NCI-H2196 (cell line): ENCODE results near the gene POLG.

Experiments
- DNase-seq: peaks from one replicate; lab custom pipeline; 2025; ENCODE audit not compliant: unreplicated experiment; lab: John Stamatoyannopoulos, UW

POLG gene

DNA sequence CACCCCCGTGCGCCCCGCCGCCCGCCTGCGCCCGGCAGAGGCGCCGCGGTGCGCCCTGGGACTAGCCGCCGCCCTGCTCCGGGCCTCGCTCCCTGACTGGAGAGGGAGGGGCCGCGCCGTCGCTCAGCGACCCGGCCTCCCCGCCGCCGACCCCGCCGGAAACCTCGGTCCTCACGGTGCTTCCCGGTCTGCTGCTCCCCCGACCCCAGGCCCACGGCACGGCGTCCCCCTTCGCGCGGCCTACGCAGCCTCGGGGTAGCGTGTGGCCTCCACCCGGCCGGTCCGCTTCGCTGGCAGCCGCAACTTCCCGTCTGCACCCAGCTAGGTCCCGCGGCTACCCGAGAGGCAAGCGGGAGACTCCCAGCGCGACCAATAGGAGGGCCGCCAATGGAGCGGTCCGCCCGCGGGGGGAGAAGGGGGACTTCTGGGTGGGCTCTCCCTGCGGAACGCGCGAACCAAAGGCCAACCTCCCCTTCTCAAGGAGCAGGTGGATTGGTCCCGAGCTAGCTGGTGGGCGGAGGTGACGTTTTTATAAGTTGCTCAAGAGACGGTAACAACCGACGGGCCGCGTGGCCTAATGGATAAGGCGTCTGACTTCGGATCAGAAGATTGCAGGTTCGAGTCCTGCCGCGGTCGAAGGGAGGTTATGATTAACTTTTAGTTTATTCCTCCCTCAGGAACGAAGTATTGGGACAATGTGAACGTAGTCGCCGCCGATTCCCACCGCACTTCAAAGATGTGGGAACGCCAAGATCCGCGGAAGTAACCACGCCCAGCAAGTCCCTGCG lies at the start of gene POLG:
POLG (minus strand) TSS at position 315 of the 788 bp plus-strand sequence. CDS start 1,070 bp downstream, outside the sequence.
- peak; percentile 91 for DNase-seq

DNA sequence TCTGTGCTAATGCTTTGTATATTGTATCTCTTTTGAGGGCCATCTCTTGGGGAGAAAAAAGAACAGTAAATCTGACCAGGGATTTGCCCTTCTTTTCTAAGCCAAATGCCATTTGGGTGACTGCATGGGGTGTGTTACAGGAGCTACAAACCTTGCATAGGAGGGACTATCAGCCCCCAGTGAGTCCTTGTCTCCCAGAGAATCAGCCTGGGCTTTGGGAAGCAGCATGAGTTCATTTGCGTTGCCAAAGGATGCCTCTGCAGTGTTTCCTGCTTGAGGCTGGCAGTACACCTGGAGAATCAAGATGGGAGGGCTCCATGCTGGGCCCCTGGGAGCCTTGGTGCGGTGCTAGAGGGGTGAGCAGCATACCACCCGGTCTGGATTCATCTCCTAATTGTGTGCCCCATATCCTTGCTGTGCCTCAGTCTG lies 49.6 kb upstream of the POLG start:
- DNase-seq, result no peak

GRCh38 chr15:89383365-89384175 lies 48.9 kb upstream of the POLG start:
- peak; percentile 84 for DNase-seq

- no peak for DNase-seq
These were observed 47.5 kb upstream of the POLG start for GRCh38 chr15:89381888-89382686.

- DNase-seq, result no peak
These were observed 46.7 kb upstream of the POLG start for GRCh38 chr15:89381331-89381730.

DNA sequence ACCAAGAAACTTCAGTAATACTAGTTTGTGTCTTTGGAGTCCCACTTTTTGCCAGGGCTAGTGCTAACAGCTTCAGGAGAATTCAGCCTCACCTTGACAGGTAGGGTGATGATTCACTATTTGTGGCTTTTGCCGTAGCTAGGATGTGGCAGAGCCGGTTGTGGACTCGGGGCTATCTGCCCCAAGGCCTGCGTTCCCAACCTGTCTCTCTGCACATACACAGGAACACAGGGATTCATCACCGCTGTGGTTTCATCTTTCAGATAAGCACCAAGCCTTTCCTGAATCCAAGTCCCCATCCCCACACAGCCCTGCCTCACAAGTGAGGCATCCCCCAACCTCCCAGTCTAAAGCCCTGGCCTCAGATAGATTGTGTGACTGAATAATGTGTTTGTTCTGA lies 45.2 kb upstream of the POLG start:
- DNase-seq, result no peak

- DNase-seq, result no peak
These were observed 44.6 kb upstream of the POLG start for GRCh38 chr15:89379251-89379695.

DNA sequence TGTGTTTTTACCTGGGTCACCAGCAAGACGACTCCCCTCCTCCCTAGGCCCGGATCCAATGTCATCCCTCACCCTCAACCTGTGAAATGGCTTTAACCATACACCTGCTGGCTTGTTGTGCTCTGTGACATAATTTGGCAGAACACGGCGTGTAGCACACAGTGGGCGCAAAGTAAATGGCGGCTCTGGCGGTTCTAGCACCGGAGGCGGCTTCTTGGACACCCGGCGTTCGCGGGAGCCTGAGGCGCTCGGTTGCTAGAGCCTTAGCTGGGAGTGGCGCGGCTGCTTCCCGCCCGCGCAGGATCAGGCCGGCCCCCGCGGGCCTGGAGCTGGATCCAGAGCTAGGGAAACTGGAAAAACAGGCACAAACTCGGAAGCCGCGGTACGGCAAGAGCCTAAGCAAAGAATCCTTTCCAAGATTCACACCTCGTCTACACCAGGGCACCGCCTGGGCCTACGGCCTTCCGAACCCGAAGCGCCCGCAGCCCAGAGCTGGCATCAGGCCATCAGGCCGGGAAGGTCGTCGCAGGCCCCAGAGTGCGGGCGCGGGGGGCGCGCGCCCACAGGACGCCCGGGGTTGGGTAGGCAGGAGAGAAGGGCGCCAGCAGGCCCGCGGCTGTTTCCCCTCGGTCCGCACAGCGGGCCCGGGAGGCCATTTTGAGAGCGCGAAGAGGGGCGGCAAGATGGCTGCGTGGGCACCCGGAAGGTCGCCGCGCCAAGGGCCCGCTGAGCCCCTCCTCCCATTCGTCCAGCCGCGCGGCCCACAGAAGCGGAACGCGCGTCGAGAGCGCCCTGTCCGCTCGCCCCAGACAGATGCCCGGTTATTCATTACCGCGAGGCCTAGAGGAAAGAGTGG lies 43.9 kb upstream of the POLG start:
- DNase-seq, result no peak

DNA sequence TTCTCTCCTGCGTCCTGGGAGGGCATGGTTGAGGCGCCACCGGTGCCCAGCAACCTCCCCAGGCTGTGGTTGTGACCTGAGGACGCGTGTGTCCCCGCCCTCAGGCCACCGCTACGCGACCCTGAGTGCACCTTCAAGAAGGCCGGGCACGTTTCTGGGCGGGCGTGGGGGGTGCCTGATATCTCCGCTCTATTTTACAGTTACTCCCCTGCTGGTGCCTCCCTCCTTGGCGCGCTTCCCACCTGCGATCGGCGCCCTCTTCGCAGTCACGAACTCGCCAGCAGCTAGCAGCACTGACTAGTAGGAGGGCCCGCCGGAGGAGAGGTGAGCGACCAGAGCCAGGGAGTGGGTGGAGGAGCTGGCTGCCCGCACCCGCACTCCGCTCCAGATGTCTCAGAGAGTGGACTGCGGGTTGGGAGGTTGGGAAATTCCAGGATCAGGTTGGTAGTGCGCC lies 43.2 kb upstream of the POLG start:
- no peak for DNase-seq

GRCh38 chr15:89377024-89377841 lies 42.6 kb upstream of the POLG start:
- no peak for DNase-seq

- DNase-seq, result no peak
These were observed 41.8 kb upstream of the POLG start for GRCh38 chr15:89376388-89376787.

DNA sequence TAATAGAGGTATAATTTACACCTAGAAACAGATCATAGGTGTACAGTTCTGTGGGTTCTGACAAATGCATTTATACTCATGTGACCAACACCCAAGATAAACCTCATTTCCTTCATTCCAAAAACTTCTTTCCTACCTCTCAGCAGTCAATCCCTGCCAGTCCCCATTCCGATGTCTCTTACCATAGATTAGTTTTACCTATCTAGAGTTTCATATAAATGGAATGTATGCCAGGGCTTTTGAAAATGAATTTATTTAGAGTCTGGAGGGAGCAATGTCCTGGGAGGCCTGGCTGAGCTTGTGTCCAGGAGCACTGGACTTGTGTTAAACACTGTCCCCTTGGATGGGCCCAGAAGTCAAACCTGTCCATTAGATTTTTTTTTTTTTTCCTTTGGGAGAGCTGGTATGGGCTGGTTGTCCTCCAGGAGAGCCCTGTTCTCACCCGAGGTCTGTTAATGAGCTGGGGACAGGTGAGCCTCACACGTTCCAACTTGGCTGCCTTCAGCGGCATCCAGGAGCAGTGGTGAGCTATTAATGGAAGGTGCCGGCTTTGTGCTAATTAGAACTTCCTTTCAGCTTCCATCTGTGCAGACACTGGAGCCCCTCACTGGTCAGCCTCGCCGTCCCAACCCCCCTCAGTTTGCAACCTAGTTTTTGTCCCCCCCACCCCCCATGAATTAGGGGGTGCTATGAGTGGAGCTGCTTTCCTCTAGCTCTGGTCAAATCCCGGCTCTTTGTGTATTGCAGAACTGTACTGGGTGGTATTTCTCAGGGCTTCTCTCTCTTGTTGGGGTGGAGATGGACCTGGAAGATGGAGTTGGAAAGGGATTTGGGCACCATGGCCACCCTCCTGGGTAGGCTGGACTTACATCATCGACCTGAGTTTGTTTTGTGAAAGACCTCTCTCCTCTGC lies 40.7 kb upstream of the POLG start:
- DNase-seq, result no peak

- no peak for DNase-seq
These were observed 39.7 kb upstream of the POLG start for GRCh38 chr15:89374086-89374981.

- DNase-seq, result no peak
These were observed 37.7 kb upstream of the POLG start for GRCh38 chr15:89372069-89372935.

- no peak for DNase-seq
These were observed 36.8 kb upstream of the POLG start for GRCh38 chr15:89371228-89372044.

DNA sequence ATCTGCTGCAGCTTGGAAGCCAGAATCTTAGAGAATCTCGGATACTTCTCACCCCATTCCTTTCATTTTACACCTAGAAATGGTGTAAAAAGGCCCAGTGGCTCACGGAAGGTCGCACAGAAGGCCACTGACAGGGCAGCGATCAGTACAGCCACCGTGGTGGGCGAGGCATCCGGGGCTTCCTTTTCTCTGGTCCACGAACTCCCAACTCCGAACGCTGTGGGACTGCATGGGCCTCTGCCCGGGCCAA lies 36.3 kb upstream of the POLG start:
- DNase-seq, result no peak
